NK-92 (cell line): ENCODE data around the gene DDN.

Source experiments
- DNase-seq: peaks from one replicate; lab custom pipeline; 2025; ENCODE audit not compliant: unreplicated experiment; lab: John Stamatoyannopoulos, UW

The DDN gene

GRCh38 chr12:48982397-48983080, 16.6 kb downstream of the DDN start:
- DNase-seq, result no peak

GRCh38 chr12:48981757-48982157, 17.4 kb downstream of the DDN start:
- DNase-seq, result no peak

GRCh38 chr12:48980953-48981756, 18.0 kb downstream of the DDN start:
- DNase-seq, result no peak

- no peak for DNase-seq
Observed at GRCh38 chr12:48980389-48980952, 18.7 kb downstream of the DDN start.

- DNase-seq, result no peak
Observed at GRCh38 chr12:48979602-48980388, 19.4 kb downstream of the DDN start.

- no peak for DNase-seq
Observed at GRCh38 chr12:48978741-48979601, 20.2 kb downstream of the DDN start.

- DNase-seq, result no peak
Observed at GRCh38 chr12:48978291-48978740, 20.9 kb downstream of the DDN start, which contains the start of gene WNT1. WNT1 (plus strand) TSS chr12:48978322; CDS start chr12:48978651, 329 bp downstream.

GRCh38 chr12:48977290-48978281, 21.6 kb downstream of the DDN start:
- DNase-seq, result no peak

GRCh38 chr12:48973941-48974673, 25.1 kb downstream of the DDN start:
- DNase-seq, result no peak

- DNase-seq, result no peak
Observed at GRCh38 chr12:48973531-48973930, 25.6 kb downstream of the DDN start.

- DNase-seq, result no peak
Observed at GRCh38 chr12:48972952-48973483, 26.2 kb downstream of the DDN start.

GRCh38 chr12:48972213-48972951, 26.8 kb downstream of the DDN start:
- DNase-seq, result no peak

GRCh38 chr12:48970702-48971334, 28.4 kb downstream of the DDN start:
- no peak for DNase-seq

- no peak for DNase-seq
Observed at GRCh38 chr12:48969833-48970701, 29.1 kb downstream of the DDN start.

- DNase-seq, result no peak
Observed at GRCh38 chr12:48969160-48969771, 29.9 kb downstream of the DDN start.

- DNase-seq, result no peak
Observed at GRCh38 chr12:48968467-48968866, 30.7 kb downstream of the DDN start.
